Limb (tissue), 2 donors: ENCODE data around the gene GPR173.

Source experiments
- DNase-seq, 2 donors: peaks; one replicate each; pipeline ENCODE4 v3.0.0-alpha.2; 2016; ENCODE audit errors: extremely low spot score in 2 of 2

GPR173 gene

DNA sequence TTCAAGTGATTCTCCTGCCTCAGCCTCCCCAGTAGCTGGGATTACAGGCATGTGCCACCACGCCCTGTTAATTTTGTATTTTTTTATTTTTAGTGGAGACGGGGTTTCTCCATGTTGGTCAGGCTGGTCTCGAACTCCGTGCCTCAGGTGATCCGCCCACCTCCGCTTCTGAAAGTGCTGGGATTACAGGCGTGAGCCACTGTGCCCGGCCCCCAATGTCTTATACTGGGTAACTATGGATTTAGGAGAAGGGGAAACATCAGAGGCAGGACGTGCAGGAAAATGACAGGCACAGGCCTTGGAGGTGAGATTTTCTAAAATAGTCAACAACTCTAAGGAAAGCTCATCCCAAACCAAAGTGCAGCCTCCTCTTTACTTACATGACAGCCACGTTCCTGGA, 22.5 kb downstream of the GPR173 start:
- no peak for DNase-seq

DNA sequence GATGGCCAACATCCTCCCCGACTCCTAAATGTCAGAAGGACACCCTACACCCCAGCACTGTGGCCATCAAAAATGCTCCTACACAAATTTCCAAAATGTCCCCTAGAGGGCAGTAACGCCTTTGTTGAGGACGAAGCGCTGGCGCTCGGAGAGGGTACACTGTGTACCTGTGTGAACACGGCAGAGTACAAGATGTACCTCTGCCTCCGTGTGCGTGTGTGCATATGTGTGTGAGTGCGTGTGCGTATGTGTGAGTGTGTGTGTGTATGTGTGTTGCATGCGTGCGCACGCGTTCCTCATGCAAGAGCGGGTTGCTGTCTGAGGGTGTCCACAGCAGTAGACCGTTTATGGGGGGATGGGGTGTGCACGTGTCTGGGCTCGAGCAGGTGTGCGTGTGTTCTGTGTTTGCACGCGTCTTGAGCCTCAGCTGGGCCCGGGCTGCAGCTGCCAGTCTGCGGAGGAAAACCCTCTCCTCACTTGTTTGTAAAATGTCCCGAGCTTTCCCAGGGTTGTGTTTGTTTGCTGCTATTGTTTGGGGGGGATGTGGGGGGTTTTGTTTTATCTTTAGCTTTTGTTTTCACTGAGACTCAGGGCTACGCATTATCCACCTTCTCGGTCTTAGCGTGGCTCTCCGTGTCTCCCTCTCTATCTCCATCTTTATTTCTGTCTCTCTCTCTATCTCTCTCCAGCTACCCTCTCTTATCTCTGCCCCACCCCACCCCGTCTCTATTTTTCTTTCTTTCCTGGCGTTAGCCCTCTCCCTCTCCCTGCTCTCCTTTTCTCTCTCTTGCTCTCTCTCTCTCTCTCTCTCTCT, 23.2 kb downstream of the GPR173 start:
- peak; percentile 33 to 57 for DNase-seq

DNA sequence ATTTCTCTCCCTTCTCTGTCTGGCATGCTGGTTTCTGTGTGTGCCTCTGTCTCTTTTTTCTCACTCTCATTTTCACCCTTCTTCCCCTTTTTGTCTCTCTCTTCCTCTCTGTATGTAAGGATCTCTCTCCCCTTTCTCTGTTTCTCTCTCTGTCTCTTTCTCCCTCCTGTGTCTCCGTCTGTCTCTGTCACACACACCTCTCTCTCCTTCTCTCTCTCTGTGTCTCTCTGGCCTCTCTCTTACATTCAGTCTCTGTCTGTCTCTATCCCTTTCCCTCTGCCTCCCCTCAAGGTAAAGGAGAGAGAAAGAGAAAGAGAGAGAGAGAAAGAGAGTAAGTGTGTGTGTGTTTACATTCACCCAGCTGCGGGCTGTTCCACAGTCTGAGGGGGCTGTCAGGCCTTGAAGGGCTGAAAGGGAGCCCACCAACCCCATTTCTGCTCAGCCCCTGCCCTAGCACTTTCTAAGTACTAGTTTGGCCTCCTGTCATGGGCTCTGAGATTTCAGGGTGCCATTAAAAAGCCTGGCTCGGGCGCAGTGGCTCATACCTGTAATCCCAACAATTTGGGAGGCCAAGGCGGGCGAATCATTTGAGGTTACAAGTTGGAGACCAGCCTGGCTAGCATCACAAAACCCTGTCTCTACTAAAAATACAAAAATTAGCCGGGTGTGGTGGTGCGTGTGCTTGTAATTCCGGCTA, 24.0 kb downstream of the GPR173 start:
- no peak for DNase-seq

GRCh38 chrX:53073115-53073586, 24.6 kb downstream of the GPR173 start:
- DNase-seq: no peak

DNA sequence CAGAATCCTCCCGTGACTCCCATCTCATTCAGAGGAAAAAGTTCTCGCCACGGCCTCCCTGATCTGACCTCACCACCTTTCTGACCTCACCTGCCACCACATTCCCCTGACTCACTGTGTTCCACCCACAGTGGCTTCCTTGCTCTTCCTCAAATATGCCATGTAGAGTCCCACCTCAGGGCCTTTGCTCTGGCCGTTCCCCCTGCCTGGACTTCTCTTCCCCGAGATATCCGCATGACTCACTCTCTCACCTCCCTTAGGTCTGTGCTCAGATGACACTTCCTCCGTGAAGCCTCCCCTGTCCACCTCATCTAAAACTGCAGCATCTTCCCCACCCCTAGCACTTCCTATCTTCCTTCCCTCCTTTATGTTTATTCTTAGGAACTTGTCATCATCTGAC, 26.4 kb downstream of the GPR173 start:
- no peak for DNase-seq

- no peak for DNase-seq
Measured at GRCh38 chrX:53076671-53077070, 28.1 kb downstream of the GPR173 start.

- no peak for DNase-seq
Measured at GRCh38 chrX:53077207-53078197, 28.9 kb downstream of the GPR173 start.

GRCh38 chrX:53078943-53079342, 30.4 kb downstream of the GPR173 start:
- no peak for DNase-seq

DNA sequence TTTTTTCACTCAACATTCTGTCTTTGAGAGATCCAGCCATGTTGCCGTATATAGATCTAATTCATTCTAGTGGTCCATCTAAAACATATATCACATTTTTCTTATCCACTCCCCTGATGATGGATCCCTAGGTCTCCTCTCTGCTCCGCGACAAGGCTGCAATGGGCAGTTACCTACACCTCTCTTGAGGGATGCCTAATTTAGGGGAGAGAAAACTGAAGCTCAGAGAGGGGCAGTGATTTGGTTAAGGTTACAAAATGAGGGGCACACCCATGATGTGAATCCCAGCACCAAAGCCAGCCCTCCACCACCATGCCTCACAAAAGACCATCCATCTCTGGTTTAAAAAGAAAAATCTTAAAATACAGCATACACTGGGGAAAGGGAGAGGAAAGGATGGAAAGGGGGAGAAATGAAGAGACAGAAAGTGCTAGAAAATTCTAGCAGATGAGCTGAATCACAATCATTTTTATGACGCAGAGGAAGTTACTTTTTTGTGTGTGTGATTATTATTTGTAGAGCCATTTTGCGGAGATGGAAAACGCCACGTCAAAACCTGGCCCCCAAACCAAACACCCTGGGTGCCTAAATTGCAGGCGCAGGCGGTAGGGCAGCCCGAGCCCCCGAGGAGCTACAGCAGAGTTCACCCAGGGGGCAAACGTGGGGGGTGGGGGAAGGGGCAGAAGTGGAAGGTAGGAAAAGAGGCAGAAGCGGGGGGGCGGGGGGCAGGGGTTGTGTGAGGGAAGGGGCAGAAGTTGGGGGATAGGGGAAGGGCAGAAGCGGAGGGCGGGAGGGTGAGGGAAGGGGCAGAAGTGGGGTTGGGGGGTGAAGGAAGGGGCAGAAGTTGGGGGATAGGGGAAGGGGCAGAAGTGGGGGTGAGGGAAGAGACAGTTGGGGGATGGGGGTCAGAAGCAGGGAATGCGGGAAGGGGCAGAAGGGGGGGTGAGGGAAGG, 32.3 kb downstream of the GPR173 start:
- DNase-seq: no peak

GRCh38 chrX:53081925-53082772, 33.6 kb downstream of the GPR173 start, which contains the start of gene TSPYL2:
Gene TSPYL2 (plus strand): TSS chrX:53082367. CDS start chrX:53082499, 132 bp downstream.
- DNase-seq: peak; percentile 94 to 95

- DNase-seq: no peak
Measured at GRCh38 chrX:53082773-53083616, 34.4 kb downstream of the GPR173 start.

- no peak for DNase-seq
Measured at GRCh38 chrX:53084043-53084570, 35.5 kb downstream of the GPR173 start.

GRCh38 chrX:53084863-53085262, 36.3 kb downstream of the GPR173 start:
- no peak for DNase-seq

DNA sequence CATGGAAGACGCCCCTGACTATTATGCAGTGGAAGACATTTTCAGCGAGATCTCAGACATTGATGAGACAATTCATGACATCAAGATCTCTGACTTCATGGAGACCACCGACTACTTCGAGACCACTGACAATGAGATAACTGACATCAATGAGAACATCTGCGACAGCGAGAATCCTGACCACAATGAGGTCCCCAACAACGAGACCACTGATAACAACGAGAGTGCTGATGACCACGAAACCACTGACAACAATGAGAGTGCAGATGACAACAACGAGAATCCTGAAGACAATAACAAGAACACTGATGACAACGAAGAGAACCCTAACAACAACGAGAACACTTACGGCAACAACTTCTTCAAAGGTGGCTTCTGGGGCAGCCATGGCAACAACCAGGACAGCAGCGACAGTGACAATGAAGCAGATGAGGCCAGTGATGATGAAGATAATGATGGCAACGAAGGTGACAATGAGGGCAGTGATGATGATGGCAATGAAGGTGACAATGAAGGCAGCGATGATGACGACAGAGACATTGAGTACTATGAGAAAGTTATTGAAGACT, 37.2 kb downstream of the GPR173 start:
- DNase-seq: no peak

DNA sequence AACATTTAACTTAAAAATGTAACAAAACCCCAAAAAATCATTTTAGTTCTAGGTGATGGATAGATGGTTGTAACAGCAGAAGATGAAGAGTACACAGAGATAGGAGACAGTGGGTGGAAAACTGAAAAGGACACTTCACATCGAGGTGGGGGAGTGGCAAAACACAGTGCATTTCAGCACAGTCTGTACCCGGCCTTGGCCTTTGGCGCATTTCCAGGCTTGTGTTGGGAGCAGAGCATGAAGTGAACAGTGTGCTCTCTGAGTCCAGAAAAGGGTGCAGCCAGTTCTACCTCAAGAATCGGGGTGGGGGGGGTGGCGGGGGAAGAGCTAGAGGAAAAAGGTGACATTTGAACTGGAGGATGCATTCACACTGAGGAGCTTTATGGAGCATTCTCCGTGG, 37.9 kb downstream of the GPR173 start:
- DNase-seq: no peak

DNA sequence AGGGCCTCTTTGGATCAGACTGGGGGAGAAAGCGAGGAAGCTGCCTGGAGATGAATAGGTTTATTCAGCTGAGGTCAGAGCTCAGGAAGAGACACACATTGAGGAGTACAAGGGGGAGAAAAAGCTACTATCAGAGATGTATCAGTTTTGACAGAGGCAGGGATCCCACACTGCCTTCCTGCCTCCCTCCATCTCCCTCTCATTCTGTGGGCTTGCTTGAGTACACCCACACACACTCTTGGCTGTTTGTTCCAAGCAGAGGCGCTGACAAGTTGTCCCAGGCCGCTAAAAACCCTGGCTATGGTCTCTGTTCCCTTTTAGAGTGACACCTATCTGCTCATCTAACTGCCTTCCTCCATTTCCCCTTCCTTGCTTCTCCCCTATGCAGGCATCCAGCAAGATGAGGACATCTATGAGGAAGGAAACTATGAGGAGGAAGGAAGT, 38.8 kb downstream of the GPR173 start:
- DNase-seq: no peak

GRCh38 chrX:53088136-53088974, 39.8 kb downstream of the GPR173 start:
- DNase-seq: peak; percentile 66 to 86
